Spleen (tissue), 13 donors: Measurements from ENCODE around the gene NSUN3. TPM values are rescaled to one million over a fixed set of nuclear protein-coding genes. Genes with fewer than 3 reads are reported as not detected.

Experiments
- DNase-seq: peaks from one replicate; pipeline ENCODE4 v3.0.0-alpha.2; 2020
- H3K27ac ChIP-seq, 8 donors: fragments of 200-600 bp; sonication (generic) in 7 of 8; 1 replicate in 4 of 8; 2 replicates in 4 of 8; pipeline versions ENCODE4 v1.5.0 to v1.8.0; 2016 to 2021; ENCODE audit warnings: inconsistent platforms in 4 of 8, mild to moderate bottlenecking in 4 of 8, moderate library complexity in 1 of 8
- H3K27me3 ChIP-seq, 7 donors: fragments of 200-600 bp; sonication (generic) in 6 of 7; replicated peaks in 1 of 7; 1 replicate in 4 of 7; 2 replicates in 3 of 7; pipeline versions ENCODE4 v1.5.0 to v1.8.0; 2016 to 2021; ENCODE audit warnings: inconsistent platforms in 3 of 7, mild to moderate bottlenecking in 1 of 7
- H3K36me3 ChIP-seq, 6 donors: fragments of 200-600 bp; sonication (generic) in 5 of 6; 1 replicate in 4 of 6; 2 replicates in 2 of 6; pipeline versions ENCODE4 v1.5.0 to v1.8.0; 2016 to 2021; ENCODE audit warnings: inconsistent platforms in 2 of 6
- H3K4me1 ChIP-seq, 6 donors: fragments of 200-600 bp; sonication (generic) in 5 of 6; 1 replicate in 3 of 6; 2 replicates in 3 of 6; pipeline versions ENCODE4 v1.5.0 to v1.8.0; 2016 to 2021; ENCODE audit warnings: inconsistent platforms in 3 of 6
- H3K4me3 ChIP-seq, 8 donors: fragments of 200-600 bp; sonication (generic) in 7 of 8; 1 replicate in 4 of 8; 2 replicates in 4 of 8; pipeline versions ENCODE4 v1.5.0 to v1.8.0; 2016 to 2021; ENCODE audit warnings: inconsistent platforms in 4 of 8, mild to moderate bottlenecking in 4 of 8, moderate library complexity in 2 of 8
- H3K9me3 ChIP-seq, 8 donors: fragments of 200-600 bp; sonication (generic) in 7 of 8; 1 replicate in 4 of 8; 2 replicates in 4 of 8; pipeline versions ENCODE4 v1.5.0 to v1.8.0; 2016 to 2021; ENCODE audit warnings: inconsistent platforms in 4 of 8
- CTCF ChIP-seq, 11 experiments: fragments of 200-600 bp in 7 of 11; fragments of 450-650 bp in 4 of 11; sonication (generic) in 4 of 11; IDR thresholded peaks in 8 of 11; conservative IDR thresholded peaks in 3 of 11; 1 replicate in 7 of 11; 2 replicates in 4 of 11; pipeline versions ENCODE4 v1.4.0 to v1.8.0; 2016 to 2021; ENCODE audit warnings: antibody characterized with exemption in 11 of 11, inconsistent platforms in 4 of 11, mild to moderate bottlenecking in 1 of 11
- POLR2A ChIP-seq, 3 donors: fragments of 450-650 bp; IDR thresholded peaks; one replicate each; pipeline ENCODE4 v1.5.1; 2017; ENCODE audit warnings: antibody characterized with exemption in 3 of 3, mild to moderate bottlenecking in 1 of 3
- POLR2AphosphoS5 ChIP-seq, 3 donors: sonication (generic); formaldehyde crosslinking; IDR thresholded peaks; one replicate each; pipeline ENCODE4 v1.5.1; 2017; ENCODE audit warnings: antibody characterized with exemption in 3 of 3
- WGBS, 5 donors: extraction: QIAGEN DNeasy Blood & Tissue Kit in 3 of 5; methylation state at CpG; one replicate each; pipeline versions ENCODE4 v1.1.5 to v1.1.7; 2013 to 2018; 5-methylcytosine and 5-hydroxymethylcytosine counted together
- intact Hi-C: fragments of 100-400 bp; cut with DNase I; formaldehyde crosslinking; loops from one replicate; pipeline ENCODE4 v1.15.0; 2023; ENCODE audit warnings: low total_unique reads
- long read RNA-seq, 2 donors: transcript quantifications; one replicate each; lab custom pipeline, GENCODE V29; 2026
- polyA plus RNA-seq, 3 donors: library from polyadenylated mRNA; stranded (reverse); fragments of 200-250 nt; gene quantifications; one replicate each; pipeline ENCODE4 v1.2.1, GENCODE V29; 2013
- total RNA-seq, 7 donors: library from RNA; depleted of rRNA in 3 of 7; stranded (reverse); fragments of >200 nt in 3 of 7; fragmentation: NEBNext Ultra II Directional in 4 of 7; extraction: Animal tissue kit (Norgen Biotek cat#: 25700) in 4 of 7; gene quantifications; one replicate each; pipeline versions ENCODE4 v1.1.0 to v1.2.1, GENCODE V29; 2016 to 2021
- donor health status: healthy with polysubstance abuse.
- donor health status: DM: no; HTN: no; CAD: no; lungs with moderate emphysema.
- donor health status: DM: no; HTN: no; CAD: no.
- donor health status: Bipolar disorder and iron deficiency.
- donor health status: healthy.
- donor health status: DM: no; HTN: no; CAD: no.
- donor health status: DM: yes; HTN: yes; CAD: no.

The NSUN3 gene
- total RNA-seq = 10 to 100 TPM; 18.4 to 28.5 (median 22.9) TPM
- polyA plus RNA-seq = 1 to 10 TPM; 3.0 to 8.2 (median 4.0) TPM
- long read RNA-seq, donor 1, partial matches to known transcripts = 6 of 8 reads
- long read RNA-seq, donor 1, other reads (novel, unspliced or antisense) = 0 of 8 reads
- long read RNA-seq, donor 2, partial matches to known transcripts = 0 of 4 reads
- long read RNA-seq, donor 2, other reads (novel, unspliced or antisense) = 0 of 4 reads

- intact Hi-C loops = loop anchor here (10.0 kb wide), 1 partner anchor 58 kb away; no protein-coding TSS in a partner anchor
- H3K27ac ChIP-seq = peak within 1 kb of the TSS; percentile 93 to 98 (median 97)
- peak within 1 kb of the TSS; percentile 59 to 88 (median 65) for H3K4me3 ChIP-seq
- peak; percentile 95 for DNase-seq
- no peaks in the 10 kb centered on the region for H3K27me3 ChIP-seq
- TF ChIP-seq POLR2AphosphoS5 (IDR thresholded peaks at IDR 0.05) (peak; percentile 89 to 90 (median 90)), CTCF (IDR thresholded peaks at IDR 0.05 in 8 of 11, conservative IDR thresholded peaks at IDR 0.05 in 3 of 11) (peak in 4 of 11 experiments; percentile 37 to 50 (median 44)), POLR2A (IDR thresholded peaks at IDR 0.05) (peak in 1 of 3 donors; percentile 47)
- WGBS, 5 donors = 0 to 1% (median 0%) methylated on average over 47 to 52 of the region's 52 CpGs
- H3K4me1 ChIP-seq = peaks cover 25 to 58% (median 43%) of the 10 kb centered on the region in 6 donors
- peaks cover 0 to 33% (median 11%) of the 10 kb centered on the region in 6 donors for H3K36me3 ChIP-seq
- no peaks in the 10 kb centered on the region for H3K9me3 ChIP-seq
Measured at GRCh38 chr3:94062513-94063404, at the start of gene NSUN3, which contains the start of gene DHFR2. Gene NSUN3, plus strand, starts transcription at chr3:94063061. Its CDS starts 66 bp downstream, at chr3:94063127. Gene DHFR2, minus strand, starts transcription at chr3:94062916. Its CDS starts 1,405 bp downstream, at chr3:94061511.

GRCh38 chr3:94015025-94015424, 47.8 kb upstream of the NSUN3 start:
- no peak overlapping the region for H3K27ac ChIP-seq
- no peaks in the 10 kb centered on the region for H3K27me3 ChIP-seq
- no peaks in the 10 kb centered on the region for H3K4me1 ChIP-seq
- no peak for TF ChIP-seq POLR2A (IDR thresholded peaks at IDR 0.05)
- no peak for TF ChIP-seq CTCF (IDR thresholded peaks at IDR 0.05 in 8 of 11, conservative IDR thresholded peaks at IDR 0.05 in 3 of 11)
- TF ChIP-seq POLR2AphosphoS5 (IDR thresholded peaks at IDR 0.05) = no peak
- H3K36me3 ChIP-seq = no peaks in the 10 kb centered on the region
- 34 to 76% (median 51%) methylated on average over 1 of the region's 1 CpG for WGBS, 5 donors
- H3K9me3 ChIP-seq = no peaks in the 10 kb centered on the region
- DNase-seq = no peak
- intact Hi-C loops = no loop called here
- no peak overlapping the region for H3K4me3 ChIP-seq

- H3K36me3 ChIP-seq = no peaks in the 10 kb centered on the region
- no peak for DNase-seq
- no peaks in the 10 kb centered on the region for H3K27me3 ChIP-seq
- H3K4me3 ChIP-seq = no peak overlapping the region
- no peaks in the 10 kb centered on the region for H3K9me3 ChIP-seq
- intact Hi-C loops = no loop called here
- 70 to 93% (median 83%) methylated on average over 2 of the region's 2 CpGs for WGBS, 5 donors
- no peak for TF ChIP-seq CTCF (IDR thresholded peaks at IDR 0.05 in 8 of 11, conservative IDR thresholded peaks at IDR 0.05 in 3 of 11)
- TF ChIP-seq POLR2A (IDR thresholded peaks at IDR 0.05) = no peak
- no peak for TF ChIP-seq POLR2AphosphoS5 (IDR thresholded peaks at IDR 0.05)
- H3K27ac ChIP-seq = no peak overlapping the region
- H3K4me1 ChIP-seq = no peaks in the 10 kb centered on the region
Measured at GRCh38 chr3:94019659-94020058, 43.2 kb upstream of the NSUN3 start.

- Histone ChIP-seq H3K4me1 (no peaks in the 10 kb centered on the region), H3K4me3 (no peak overlapping the region), H3K27ac (peak overlapping the region in 2 of 8 donors; percentile 15 to 30), H3K27me3 (no peaks in the 10 kb centered on the region), H3K36me3 (no peaks in the 10 kb centered on the region), H3K9me3 (no peaks in the 10 kb centered on the region)
- WGBS, 5 donors = 75 to 87% (median 79%) methylated on average over 3 of the region's 3 CpGs
- TF ChIP-seq CTCF (IDR thresholded peaks at IDR 0.05 in 8 of 11, conservative IDR thresholded peaks at IDR 0.05 in 3 of 11) = no peak
- no peak for TF ChIP-seq POLR2A (IDR thresholded peaks at IDR 0.05)
- TF ChIP-seq POLR2AphosphoS5 (IDR thresholded peaks at IDR 0.05) = no peak
- no peak for DNase-seq
- intact Hi-C loops = no loop called here
Measured at GRCh38 chr3:94020293-94020692, 42.6 kb upstream of the NSUN3 start.
